Measurements from ENCODE around the gene KIF5A.
A peak's percentile ranks its signal among the peaks of the same experiment; 100 is the strongest.

Gene KIF5A

DNA sequence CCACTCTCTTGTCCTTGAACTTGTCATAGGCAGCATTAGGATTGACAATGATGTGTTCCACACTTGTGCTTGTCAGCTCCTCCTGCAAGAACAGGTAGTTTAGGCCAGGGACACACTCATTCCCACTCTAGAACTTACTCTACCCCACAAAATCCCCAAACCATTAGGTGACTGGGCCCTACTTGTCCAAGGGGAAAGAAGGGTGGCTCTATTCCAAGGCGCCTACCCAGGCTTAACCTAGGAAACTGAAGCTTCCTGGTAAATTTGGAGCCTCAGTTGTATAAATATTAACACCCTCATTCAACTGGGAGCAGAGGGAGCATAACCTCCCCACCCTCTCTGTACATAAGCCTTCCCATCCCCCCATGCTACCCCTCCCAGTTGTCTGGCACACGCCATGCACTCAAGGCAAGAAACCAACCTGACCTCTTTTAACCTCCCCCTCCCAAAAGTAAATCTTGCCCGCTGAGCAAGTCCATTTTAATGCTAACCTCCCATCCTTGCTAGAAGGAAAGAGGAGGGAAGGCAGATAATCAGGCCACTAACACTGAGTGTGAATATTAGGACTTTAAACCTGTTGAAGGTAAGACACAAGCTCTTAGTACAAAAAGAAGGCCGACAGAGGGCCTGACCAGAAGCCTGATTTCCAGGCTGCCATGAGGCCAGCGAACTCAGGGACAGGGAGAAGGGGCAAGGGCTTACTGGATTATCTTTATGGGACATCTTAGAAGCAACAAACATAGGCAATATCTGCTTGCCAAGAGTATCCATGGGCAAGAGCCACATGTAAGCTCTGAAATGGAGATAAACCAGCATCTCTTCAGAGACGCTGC lies 13.9 kb upstream of the KIF5A start:
- DNase-seq, result no peak

DNA sequence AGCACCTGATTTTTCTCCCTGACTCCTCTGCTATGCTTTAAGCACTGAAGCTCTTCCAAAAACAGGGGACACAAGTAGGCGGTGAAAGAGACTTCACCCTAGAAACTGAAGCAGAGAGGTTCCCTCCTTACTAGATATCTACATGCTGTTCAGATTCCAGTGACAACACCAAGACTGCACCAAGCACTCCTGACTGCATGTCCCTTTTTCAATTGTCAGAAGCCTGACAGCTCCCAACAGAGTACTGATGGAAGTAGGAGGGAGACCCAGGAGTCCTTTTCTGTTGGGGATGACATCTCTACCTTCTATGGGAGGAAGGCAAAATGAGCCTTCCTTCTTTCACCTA lies 13.3 kb upstream of the KIF5A start:
- DNase-seq, result no peak

DNA sequence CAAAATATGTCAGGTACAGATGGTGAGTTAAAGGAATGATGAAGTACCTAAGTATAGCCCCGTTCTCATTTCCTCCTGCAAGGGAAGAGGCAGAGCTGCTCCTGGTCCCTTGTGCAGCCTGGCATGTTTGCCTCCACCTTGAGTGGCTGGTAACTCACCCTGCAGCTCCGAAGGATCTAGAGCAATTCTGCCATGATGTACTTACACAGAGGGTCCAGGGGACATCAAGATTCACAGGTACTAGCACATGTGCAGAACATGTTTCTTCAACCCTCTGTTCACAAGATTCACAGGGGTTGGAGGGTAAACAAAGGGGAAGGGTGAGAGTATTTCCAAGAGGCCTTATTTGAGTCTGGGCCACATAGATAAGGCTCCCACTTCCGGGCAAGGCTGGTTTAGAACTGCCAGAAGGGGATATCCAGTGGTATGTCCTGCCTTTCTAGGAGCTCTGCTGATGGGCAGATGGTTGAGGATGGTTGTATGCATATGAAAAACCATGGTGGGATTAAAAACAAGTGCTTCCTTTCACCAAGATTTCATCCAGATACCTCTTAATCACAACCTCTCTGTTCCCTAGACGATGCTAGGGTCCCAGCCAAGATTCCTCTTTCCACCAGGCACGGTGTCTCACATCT lies 10.6 kb upstream of the KIF5A start:
- DNase-seq, result no peak

DNA sequence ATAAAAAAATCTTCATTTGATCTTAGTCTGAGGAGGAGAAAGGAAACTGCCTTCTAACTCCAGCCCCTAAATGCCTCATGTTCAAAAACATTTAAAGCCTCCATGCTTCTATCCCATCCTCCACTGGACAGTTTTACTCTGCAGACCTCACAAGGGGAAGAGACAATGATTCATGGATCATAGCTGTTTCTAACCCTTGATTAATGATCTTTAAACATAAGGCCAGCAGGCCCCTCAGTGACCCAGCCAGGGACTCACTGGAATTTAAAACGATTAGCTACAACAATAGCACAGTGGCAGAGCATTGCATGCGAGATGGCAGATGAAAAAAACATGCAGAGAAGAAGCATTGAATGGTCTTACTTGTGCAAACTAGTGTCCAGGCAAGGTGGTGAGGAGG lies 8.8 kb upstream of the KIF5A start:
- peak; percentile 57 for DNase-seq

DNA sequence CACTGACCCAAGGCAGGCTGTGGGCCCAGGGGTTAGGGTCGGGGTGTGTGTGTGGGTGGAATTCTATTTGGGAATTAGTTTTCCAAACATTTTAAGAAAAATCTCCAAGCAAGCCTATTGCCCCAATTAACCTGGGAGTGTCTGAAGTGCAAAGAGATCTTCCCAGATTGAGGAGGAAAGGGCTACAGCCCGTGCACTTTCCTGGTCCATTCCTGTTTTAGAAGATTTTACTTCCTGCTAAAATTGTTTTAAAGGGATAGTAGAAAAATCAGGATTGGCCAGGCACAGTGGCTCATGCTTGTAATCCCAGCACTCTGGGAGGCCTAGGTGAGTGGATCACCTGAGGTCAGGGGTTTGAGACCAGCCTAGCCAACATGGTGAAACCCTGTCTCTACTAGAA lies 8.1 kb upstream of the KIF5A start:
- no peak for DNase-seq

DNA sequence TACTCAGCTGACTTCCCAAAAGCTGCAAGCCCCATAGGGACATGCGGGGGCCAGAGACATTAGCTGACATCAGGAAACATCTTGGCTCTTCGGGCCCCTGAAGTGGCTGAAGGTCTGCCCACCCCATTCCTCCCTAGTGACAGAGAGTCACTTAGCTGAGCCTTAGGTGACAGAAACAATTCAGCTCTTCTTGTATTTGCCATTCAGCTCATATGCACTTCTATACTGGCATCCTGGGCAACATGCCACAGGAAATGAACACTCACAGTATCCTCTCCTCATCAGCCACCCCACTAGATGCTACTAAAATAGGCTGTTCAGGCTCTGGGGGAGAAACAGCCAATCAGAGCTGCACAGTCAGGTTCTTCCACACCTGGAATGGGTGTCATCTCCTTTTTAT lies 6.3 kb upstream of the KIF5A start:
- DNase-seq, result no peak

DNA sequence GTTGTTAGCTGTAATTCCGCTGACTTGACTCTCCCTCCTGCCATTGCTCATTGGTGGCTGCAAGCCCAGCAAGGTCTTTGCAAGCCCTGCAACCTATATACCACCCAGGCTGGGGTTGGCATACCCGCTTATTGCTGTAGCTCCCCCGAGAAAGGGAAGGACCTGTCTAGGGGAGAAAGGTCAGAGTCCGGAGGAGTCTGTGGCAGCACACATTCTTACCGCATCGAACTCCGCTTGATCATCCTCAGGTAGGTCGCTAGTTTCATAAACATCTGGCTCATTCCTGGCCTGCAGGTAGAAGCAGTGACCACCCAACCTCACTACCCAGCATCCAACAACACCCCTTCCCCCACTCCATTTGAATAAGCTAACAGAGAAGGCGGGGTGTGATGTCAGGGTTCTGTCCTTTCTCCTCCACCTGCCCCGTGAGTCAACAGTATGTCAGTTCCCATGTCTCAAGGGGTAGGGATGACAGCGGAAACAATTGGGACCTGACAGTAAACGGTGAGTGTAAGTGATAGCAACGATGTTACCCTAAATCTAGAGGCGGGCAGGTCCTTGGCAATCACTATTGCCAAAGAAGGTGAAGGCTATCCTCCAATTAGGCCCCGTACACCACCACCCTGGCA lies 3.9 kb upstream of the KIF5A start:
- no peak for DNase-seq

DNA sequence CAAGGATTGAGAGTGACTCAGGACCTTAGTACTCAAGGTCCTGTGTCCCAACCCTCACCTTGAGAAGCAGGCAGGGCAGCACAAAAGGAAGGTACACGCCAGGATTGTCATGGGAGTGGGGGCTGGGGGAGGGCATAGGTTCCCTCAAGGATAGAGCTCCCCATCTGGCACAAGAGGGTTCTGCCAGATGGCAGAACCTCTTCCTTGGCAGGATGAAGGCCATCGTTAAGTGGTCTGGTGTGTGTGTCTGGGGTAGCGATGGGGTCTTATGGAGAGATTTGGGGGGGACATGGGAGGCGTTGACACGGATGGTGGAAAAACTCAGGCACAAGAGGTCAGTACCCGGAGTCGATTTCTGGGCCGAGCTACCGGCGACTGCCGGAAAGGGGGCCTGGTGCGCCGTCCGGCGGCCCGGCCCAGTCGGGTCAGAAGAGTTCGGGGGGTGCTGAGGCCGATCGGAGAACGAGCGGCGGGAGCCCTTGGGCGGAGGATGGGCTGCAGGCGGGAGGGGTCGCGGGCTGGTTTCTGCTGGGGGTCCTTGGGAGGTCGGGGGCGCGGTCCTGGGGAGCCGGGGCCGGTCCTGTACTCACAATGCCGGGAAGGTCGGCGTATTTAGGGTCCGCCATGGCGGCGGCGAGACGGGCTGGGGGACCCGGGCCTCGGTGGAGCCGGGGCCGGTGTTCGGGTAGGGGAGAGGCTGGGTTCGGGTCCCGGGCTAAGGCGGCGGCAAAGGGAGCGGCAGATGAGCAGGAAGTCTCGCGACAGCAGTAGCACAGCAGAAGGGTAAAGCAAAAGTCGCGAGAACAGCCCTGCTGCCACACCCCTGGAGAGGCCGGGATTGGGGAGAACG lies 3.2 kb upstream of the KIF5A start, which contains the start of gene DCTN2:
TSS of gene DCTN2 (minus strand) at position 755 of the 850 bp plus-strand sequence. CDS start at position 626, 129 bp downstream.
- peak; percentile 98 for DNase-seq

DNA sequence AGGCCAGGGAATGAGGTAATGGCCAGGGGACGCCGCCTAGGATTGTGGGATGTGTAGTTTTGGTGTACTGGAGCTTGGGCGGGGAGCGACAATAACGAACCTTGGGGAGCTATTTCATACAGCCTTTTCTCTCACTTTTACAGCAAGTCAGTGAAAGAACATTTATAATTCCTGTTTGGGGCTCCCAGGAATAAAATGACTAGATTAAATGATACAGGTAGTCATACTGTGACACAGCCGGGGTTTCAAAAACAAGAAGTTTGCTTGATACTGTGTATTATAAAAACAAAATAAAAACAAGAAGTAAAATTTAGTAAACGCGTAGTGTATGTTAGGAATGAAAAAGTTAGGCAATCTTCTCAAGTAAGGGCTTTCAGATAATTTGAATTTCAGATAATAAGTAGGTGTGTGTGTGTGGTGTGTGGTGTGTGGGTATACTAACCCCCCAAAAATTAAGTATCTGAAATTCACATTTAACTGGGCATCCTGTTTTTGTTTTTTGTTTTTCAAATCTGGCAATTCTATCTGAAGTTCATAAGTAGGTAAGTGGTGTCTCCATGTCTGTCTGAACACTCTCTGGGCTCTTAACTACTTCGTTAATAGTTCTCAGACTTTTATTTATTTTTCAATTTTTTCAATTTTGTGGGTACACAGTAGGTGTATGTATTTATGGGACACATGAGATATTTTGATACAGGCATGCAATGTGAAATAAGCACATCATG lies 2.4 kb upstream of the KIF5A start:
- DNase-seq, result no peak

DNA sequence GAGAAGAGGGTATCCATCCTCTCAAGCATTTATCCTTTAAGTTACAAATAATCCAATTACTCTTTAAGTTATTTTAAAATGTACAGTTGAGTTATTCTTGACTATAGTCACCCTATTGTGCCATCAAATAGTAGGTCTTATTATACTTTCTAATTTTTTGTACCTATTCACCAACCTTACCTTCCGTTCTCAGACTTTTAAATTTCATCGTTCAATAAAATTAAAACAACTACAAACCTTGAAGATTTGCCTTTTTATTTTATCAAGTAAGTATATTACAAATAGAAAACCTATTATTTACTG lies 1.9 kb upstream of the KIF5A start:
- no peak for DNase-seq

DNA sequence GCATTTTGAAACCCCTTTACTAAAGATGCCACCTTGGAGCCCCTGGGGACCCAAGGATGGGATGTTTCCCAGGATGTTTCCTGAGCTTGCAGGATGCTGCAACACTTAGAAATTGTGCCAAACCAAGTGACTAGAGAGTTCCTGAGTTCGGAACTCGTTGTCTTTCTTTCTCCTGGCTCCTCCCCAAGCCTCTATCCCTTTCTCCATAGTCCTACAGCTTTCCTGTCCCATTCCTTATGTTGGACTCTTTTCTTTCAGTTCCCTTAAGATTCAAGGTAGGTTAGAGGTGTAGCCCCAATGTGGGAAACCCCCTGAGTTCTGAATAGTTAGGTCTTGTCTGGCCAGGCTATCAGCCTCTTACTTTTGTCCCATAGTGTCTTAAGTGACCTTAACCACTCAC lies 1.4 kb upstream of the KIF5A start:
- no peak for DNase-seq

DNA sequence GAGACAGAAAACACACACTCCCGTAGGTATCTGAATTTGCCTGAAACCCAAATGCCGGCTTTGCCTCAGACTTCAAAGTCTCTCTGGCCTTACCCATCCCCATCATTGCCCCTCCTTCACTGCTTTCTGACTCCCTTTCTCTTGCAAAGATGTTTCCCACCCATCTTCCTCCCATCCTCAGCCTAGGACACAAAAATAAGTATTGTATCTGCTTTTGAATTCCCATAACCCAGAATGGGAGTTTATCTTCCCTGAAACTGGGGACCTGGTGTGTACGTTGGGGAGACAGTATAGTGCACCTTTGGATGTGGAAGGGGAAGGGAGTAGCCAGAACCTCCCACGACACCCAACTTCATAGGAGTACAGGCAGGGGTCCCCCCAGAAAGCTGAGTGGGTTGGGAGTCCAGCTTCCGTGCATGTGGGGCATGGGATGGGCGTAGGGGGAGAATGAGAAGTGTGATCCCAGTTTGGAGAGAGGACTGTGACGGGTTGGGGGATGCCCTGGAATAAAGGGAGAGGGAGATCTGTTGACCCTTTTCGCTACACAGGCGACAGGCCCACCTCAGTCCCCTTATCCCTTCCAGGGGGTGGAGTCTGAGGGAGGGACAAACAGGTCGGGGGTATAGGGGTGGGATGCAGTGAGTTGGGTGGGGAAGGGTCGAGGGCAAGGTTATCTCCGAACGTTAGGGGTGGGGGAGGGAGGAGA lies 488 bp upstream of the KIF5A start:
- no peak for DNase-seq

DNA sequence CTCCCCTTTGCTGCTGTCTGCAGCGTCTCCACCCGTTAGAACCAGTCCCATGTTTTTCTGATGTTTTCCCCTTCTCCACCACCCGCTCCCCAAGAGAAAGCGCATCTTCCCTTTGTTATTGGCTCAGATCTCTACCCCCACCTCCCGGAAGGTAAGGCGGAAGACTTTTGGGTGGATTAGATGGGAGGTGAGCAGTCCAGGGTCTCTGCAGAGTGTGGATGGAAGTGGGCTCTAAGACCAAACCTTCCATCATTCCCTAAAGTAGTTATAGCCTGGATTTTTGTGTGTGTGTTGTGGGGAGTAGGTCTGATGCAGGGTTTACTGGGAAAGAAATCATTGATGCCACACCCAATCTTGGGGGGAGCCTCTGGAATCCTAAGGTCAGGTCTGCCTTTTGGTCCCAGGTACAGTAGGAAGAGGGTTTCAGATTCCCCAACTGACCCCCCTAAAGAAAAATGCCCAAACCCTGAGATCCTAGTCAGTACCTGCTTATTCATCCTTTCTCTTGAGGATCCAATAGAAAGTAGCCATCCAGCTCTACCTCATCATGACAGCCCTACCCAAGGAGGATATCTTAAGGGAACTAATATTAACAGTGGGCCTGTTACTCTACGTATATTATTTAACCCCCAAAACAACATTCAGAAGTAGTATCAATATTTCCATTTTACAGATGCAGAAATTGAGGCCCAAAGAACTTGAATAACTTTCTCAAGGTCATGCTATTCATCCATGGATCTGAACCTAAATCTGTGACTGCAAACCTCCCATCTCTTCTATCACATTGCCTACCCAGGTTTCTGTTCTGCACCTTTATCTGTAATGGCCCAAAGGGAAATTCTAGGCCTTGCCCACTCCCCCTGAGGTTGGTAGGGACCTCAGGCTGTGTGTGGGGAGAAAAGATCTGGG lies 1.1 kb downstream of the KIF5A start:
- DNase-seq, result no peak

DNA sequence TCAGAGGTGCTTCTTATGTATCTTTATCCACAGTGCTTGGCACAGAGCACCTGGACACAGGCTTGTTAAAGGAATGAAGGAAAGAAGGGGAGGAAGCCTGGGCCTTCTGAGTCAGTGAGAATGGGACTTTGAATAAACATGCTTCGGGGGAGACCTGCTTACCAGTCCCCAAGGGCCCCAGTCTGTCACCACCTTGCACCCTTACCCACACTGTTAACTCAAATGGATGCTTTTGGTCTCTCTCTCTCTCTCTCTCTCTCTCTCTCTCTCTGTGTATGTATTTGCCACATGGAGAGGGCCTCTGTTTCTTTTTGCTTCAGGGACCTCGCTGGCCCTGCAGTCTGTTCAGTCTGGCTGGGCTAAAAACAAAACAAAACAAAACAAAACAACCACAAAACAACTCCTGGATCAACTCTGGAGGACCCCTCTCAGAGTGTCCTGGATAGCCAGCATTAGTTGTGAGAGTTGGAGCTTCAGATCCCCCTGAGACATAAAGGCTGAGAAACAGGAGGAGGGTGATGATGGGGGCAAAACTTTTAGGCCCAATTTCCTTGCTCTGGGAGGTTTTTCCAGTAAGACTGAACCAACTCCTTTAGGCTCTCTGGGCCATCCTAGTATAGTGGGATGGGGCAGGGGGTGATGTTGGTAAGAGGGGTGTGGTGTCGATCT lies 1.9 kb downstream of the KIF5A start:
- no peak for DNase-seq

DNA sequence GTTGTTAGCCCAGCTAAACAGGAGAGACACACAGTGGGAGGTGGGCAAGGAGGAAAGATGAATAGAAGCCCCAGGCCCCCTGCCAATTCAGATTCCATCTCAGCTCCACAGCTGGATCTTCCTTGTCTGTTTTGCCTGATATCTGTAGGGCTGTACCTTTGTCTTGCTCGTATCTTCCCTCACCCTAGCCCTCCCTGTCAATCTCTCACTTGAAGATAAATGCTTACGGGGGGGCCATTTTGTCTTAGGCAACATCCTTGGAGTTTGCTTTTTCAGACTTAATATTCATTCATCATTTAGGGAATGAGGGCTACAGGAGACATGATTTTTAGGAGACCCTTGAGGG lies 2.4 kb downstream of the KIF5A start:
- no peak for DNase-seq

DNA sequence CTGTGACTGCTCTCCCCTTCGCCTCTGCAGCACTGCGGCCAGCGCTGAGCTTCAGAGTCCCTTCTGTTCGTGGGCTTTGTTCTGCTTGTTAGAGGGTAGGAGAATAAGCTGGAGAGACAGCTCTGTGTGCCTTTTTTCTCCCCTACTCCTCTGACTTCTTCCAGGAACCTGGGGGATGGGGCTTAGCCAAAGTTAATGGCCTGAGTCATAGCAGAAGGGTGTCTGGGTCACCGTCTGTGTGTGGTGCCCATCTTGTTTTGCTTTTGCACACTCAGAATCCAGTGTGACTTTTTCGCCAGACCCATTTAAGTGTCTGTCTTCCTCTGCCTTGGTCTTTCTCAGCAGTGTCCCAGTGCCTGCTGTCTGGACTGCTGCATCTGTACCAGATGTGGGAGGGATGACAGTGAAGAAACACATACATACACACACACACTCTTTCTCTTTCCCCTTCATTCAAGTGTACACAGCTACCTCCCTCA lies 3.0 kb downstream of the KIF5A start:
- peak; percentile 56 for DNase-seq

DNA sequence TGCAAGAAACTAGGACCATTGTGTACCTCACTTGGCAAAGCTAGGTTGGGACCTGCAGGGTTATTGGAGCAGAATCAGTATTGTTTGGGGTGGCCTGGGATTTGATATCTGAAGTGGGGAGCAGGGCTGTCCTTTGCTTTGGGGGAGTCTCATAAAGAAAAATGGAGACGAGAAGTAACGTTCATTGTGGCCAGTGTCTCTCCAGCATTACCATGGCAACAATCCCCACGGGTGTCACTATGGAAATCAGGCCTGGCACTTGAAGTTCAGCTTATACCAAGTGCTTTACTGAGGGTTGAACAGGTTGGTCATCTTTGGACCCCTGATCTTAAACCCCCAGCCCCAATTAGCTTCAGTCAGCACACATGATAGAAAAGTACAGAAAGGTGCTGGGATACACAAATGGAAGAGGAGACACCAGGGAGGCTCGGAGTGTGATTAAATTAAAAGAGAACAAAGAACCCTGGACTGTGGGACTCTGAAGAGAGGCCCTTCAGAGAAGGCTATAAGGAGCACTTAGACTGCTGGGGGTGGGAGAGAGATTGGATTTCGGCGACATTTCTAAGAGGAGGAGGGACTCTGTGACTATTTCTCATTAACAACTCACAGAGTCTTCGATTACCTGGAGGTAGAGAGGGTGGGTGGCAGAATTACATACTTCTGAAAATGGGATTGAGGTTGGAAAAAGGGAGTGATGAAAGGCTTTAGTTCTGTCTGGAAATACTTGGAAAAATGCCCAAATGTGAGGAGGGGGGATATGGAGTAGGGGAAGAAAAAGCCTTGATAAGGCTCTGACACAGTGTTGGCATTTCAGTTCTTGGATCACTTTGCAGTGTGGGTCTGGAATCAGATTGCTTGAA lies 3.7 kb downstream of the KIF5A start:
- no peak for DNase-seq

DNA sequence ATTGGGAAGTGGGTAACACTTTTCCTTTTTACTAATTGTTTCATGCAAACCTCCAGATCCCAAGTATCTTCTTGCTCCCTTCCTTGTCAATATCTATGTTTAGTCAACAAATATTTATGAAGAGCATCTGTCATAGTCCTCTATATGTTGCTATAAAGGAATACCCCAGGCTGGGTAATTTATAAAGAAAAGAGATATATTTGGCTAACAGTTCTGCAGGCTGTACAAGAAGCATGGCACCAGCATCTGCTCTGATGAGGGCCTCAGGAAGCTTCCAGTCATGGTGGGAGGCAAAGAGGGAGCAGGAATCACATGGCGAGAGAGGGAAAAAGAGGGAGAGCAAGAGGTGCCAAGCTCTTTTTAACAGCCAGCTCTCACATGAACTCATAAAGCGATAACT lies 4.6 kb downstream of the KIF5A start:
- no peak for DNase-seq

DNA sequence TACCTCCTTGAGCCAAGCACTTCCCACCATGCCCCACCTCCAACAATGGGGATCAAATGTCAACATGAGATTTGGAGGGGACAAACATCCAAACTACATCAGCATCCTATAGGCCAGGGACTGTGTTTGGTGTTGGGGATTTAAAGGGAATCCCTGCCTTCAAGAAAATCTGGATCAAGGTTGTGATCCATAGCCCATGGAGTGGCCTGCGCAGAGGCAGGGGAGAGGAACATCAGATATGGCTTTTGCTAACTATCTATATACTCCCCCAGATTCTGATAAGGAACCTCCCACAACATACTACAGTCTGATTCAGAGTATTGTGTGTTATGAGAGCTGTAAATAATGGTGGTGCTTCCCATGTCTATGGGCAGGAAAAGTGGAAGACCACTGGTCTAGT lies 5.1 kb downstream of the KIF5A start:
- DNase-seq, result no peak
